CD14-positive monocyte (primary cell): Measurements from ENCODE around the gene DDX17. TPM values are rescaled to one million over a fixed set of nuclear protein-coding genes. Genes with fewer than 3 reads are reported as not detected.

ENCODE experiments used
- DNase-seq, 3 donors: peaks; one replicate each; pipeline ENCODE4 v3.0.0-alpha.2; 2011 to 2022
- H2AFZ ChIP-seq: 2 replicates; pipeline ENCODE4 v1.6.0; 2012; ENCODE audit warnings: mild to moderate bottlenecking, low read depth, low read length, inconsistent platforms; ENCODE audit not compliant: insufficient read depth, poor library complexity, severe bottlenecking
- H3K27ac ChIP-seq, 2 donors: 1 replicate in 1 of 2; 2 replicates in 1 of 2; pipeline ENCODE4 v1.5.1; 2012 to 2013; ENCODE audit warnings: low read length in 2 of 2, control low read depth in 1 of 2, inconsistent platforms in 1 of 2, low read depth in 1 of 2, mild to moderate bottlenecking in 1 of 2
- H3K27me3 ChIP-seq, 2 donors: one replicate each; pipeline versions ENCODE4 v1.6.0 to v1.6.1; 2011 to 2013; ENCODE audit warnings: low read length in 2 of 2; ENCODE audit not compliant: control insufficient read depth in 2 of 2, insufficient read depth in 2 of 2
- H3K36me3 ChIP-seq, 2 donors: replicated peaks in 1 of 2; 1 replicate in 1 of 2; 2 replicates in 1 of 2; pipeline versions ENCODE4 v1.5.1 to v1.6.1; 2012 to 2013; ENCODE audit warnings: low read length in 2 of 2, control low read depth in 1 of 2, inconsistent platforms in 1 of 2, mild to moderate bottlenecking in 1 of 2; ENCODE audit not compliant: insufficient read depth in 2 of 2, control insufficient read depth in 1 of 2
- H3K4me1 ChIP-seq, 2 donors: 1 replicate in 1 of 2; 2 replicates in 1 of 2; pipeline versions ENCODE4 v1.5.1 to v1.6.1; 2012 to 2013; ENCODE audit warnings: low read length in 2 of 2, control low read depth in 1 of 2, inconsistent platforms in 1 of 2, mild to moderate bottlenecking in 1 of 2, moderate library complexity in 1 of 2; ENCODE audit not compliant: insufficient read depth in 2 of 2, control insufficient read depth in 1 of 2
- H3K4me2 ChIP-seq: replicated peaks from 2 replicates; pipeline ENCODE3; 2012; ENCODE audit warnings: low read length, moderate library complexity, mild to moderate bottlenecking; ENCODE audit not compliant: poor library complexity, severe bottlenecking; ENCODE audit errors: extremely low read depth
- H3K4me3 ChIP-seq, 3 experiments: fragments of 200-600 bp in 1 of 3; sonication (generic) in 1 of 3; replicated peaks in 1 of 3; 1 replicate in 2 of 3; 2 replicates in 1 of 3; pipeline ENCODE4 v1.5.1; 2011 to 2013; ENCODE audit warnings: low read length in 3 of 3, mild to moderate bottlenecking in 3 of 3, control low read depth in 2 of 3, low read depth in 2 of 3, inconsistent platforms in 1 of 3, moderate library complexity in 1 of 3
- H3K79me2 ChIP-seq: 2 replicates; pipeline ENCODE4 v1.6.0; 2012; ENCODE audit warnings: mild to moderate bottlenecking, control low read depth, inconsistent platforms, low read length, moderate library complexity; ENCODE audit not compliant: insufficient read depth
- H3K9ac ChIP-seq: 2 replicates; pipeline ENCODE4 v1.6.0; 2017; ENCODE audit warnings: low read length, mild to moderate bottlenecking; ENCODE audit not compliant: insufficient read depth, poor library complexity, severe bottlenecking
- H3K9me3 ChIP-seq, 2 donors: replicated peaks in 1 of 2; 1 replicate in 1 of 2; 2 replicates in 1 of 2; pipeline versions ENCODE4 v1.5.1 to v1.6.1; 2012 to 2013; ENCODE audit warnings: low read length in 2 of 2, control low read depth in 1 of 2; ENCODE audit not compliant: control insufficient read depth in 1 of 2, insufficient read depth in 1 of 2
- H4K20me1 ChIP-seq: 2 replicates; pipeline ENCODE4 v1.6.0; 2012; ENCODE audit warnings: mild to moderate bottlenecking, low read length, control low read depth, moderate library complexity; ENCODE audit not compliant: insufficient read depth
- H3K27ac Mint-ChIP-seq, 7 donors: one replicate each; pipeline ENCODE4 v1.8.0; 2020; ENCODE audit warnings: mild to moderate bottlenecking in 7 of 7, mixed read lengths in 7 of 7, moderate library complexity in 6 of 7, inconsistent platforms in 2 of 7
- H3K27me3 Mint-ChIP-seq, 3 donors: one replicate each; pipeline ENCODE4 v1.8.0; 2021 to 2022; ENCODE audit warnings: low read depth in 3 of 3, mild to moderate bottlenecking in 3 of 3, mixed read lengths in 3 of 3, moderate library complexity in 3 of 3, inconsistent platforms in 1 of 3
- H3K36me3 Mint-ChIP-seq, 2 donors: one replicate each; pipeline ENCODE4 v1.8.0; 2020; ENCODE audit warnings: mixed read lengths in 2 of 2, inconsistent platforms in 1 of 2, mild to moderate bottlenecking in 1 of 2
- H3K4me1 Mint-ChIP-seq: one replicate; pipeline ENCODE4 v1.8.0; 2020; ENCODE audit warnings: mild to moderate bottlenecking, mixed read lengths
- H3K4me3 Mint-ChIP-seq, 2 donors: one replicate each; pipeline ENCODE4 v1.8.0; 2020; ENCODE audit warnings: mild to moderate bottlenecking in 2 of 2, mixed read lengths in 2 of 2, moderate library complexity in 1 of 2
- H3K9me3 Mint-ChIP-seq, 7 donors: one replicate each; pipeline ENCODE4 v1.8.0; 2020 to 2022; ENCODE audit warnings: mixed read lengths in 7 of 7, mild to moderate bottlenecking in 6 of 7, moderate library complexity in 6 of 7, inconsistent platforms in 2 of 7
- WGBS: methylation state at CpG from one replicate; pipeline ENCODE4 v1.1.5; 2013; ENCODE audit warnings: missing lambda C conversion rate; ENCODE audit not compliant: insufficient coverage; 5-methylcytosine and 5-hydroxymethylcytosine counted together
- intact Hi-C, 2 donors: fragments of 100-400 bp; cut with micrococcal nuclease; formaldehyde crosslinking; loops; one replicate each; pipeline versions ENCODE4 v1.15.0 to v1.15.1; 2023
- polyA plus RNA-seq, 3 donors: library from polyadenylated mRNA; depleted of rRNA in 1 of 3; unstranded in 2 of 3; stranded (reverse) in 1 of 3; fragments of 300-500 nt in 2 of 3; fragments of >200 nt in 1 of 3; fragmentation: Illumina TruSeq in 2 of 3; gene quantifications; 1 replicate in 2 of 3; 2 replicates in 1 of 3; pipeline ENCODE4 v1.2.3, GENCODE V29; 2012 to 2021
- TF ChIP-seq, protein P1 (sequence below): fragments of 200-600 bp; IDR thresholded peaks from one replicate; pipeline ENCODE4 v1.8.0; 2022; ENCODE audit warnings: antibody characterized with exemption, mild to moderate bottlenecking

Gene DDX17
- polyA plus RNA-seq, 3 donors = 31.4 to 434 (median 36.3) TPM

DNA sequence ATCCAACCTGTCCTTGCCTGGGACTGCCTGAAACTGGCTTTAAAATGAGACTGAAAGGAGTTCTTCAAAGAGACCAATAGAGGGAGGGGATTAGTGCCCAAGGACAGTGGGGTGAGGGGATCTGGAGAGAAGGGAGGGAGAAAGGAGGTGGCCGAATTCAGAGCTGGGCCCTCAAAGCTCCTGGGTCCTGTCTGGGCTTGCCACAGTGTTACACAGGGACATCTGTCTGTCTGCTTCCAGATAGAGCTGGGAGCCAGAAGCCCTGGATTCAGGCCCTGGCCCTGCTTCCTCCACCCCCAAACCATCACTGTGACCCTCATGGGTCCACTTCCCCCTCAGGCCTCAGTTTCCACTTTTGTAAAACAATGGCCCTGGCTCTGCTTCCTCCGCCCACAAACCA is 54.7 kb downstream of the DDX17 start:
- TF ChIP-seq, protein P1, sequence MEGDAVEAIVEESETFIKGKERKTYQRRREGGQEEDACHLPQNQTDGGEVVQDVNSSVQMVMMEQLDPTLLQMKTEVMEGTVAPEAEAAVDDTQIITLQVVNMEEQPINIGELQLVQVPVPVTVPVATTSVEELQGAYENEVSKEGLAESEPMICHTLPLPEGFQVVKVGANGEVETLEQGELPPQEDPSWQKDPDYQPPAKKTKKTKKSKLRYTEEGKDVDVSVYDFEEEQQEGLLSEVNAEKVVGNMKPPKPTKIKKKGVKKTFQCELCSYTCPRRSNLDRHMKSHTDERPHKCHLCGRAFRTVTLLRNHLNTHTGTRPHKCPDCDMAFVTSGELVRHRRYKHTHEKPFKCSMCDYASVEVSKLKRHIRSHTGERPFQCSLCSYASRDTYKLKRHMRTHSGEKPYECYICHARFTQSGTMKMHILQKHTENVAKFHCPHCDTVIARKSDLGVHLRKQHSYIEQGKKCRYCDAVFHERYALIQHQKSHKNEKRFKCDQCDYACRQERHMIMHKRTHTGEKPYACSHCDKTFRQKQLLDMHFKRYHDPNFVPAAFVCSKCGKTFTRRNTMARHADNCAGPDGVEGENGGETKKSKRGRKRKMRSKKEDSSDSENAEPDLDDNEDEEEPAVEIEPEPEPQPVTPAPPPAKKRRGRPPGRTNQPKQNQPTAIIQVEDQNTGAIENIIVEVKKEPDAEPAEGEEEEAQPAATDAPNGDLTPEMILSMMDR = no peak
- peaks cover 6% of the 10 kb centered on the region for H4K20me1 ChIP-seq
- H3K9ac ChIP-seq = no peak overlapping the region
- DNase-seq = no peak
- peaks cover 3 to 6% of the 10 kb centered on the region in 2 donors for H3K4me1 ChIP-seq
- no peak overlapping the region for H3K27ac ChIP-seq
- Mint-ChIP-seq H3K36me3 (peaks cover 3 to 4% of the 10 kb centered on the region in 2 donors), H3K4me3 (peak overlapping the region in 1 of 2 donors; percentile 52), H3K27me3 (peaks cover 50 to 76% (median 67%) of the 10 kb centered on the region in 3 donors), H3K4me1 (peaks cover 7% of the 10 kb centered on the region), H3K9me3 (peaks cover 0 to 11% (median 7%) of the 10 kb centered on the region in 7 donors), H3K27ac (no peak overlapping the region)
- peaks cover 0 to 17% of the 10 kb centered on the region in 2 donors for H3K9me3 ChIP-seq
- no peak overlapping the region for H3K4me2 ChIP-seq
- WGBS = 100% methylated on average over 2 of the region's 2 CpGs
- intact Hi-C loops = no loop called here
- H3K79me2 ChIP-seq = no peaks in the 10 kb centered on the region
- H3K4me3 ChIP-seq = no peak overlapping the region
- no peak overlapping the region for H2AFZ ChIP-seq
- no peaks in the 10 kb centered on the region for H3K36me3 ChIP-seq
- peaks cover 24 to 62% of the 10 kb centered on the region in 2 donors for H3K27me3 ChIP-seq

GRCh38 chr22:38450234-38450797 is 55.8 kb downstream of the DDX17 start:
- peaks cover 0 to 15% of the 10 kb centered on the region in 2 donors for H3K9me3 ChIP-seq
- peaks cover 19 to 57% of the 10 kb centered on the region in 2 donors for H3K27me3 ChIP-seq
- no peak overlapping the region for H3K9ac ChIP-seq
- no peaks in the 10 kb centered on the region for H3K79me2 ChIP-seq
- Mint-ChIP-seq H3K4me3 (peak overlapping the region in 1 of 2 donors; percentile 41), H3K4me1 (peaks cover 7% of the 10 kb centered on the region), H3K27me3 (peaks cover 46 to 66% (median 62%) of the 10 kb centered on the region in 3 donors), H3K9me3 (peaks cover 0 to 6% (median 4%) of the 10 kb centered on the region in 7 donors), H3K36me3 (peaks cover 2 to 4% of the 10 kb centered on the region in 2 donors), H3K27ac (no peak overlapping the region)
- intact Hi-C loops = no loop called here
- no peak overlapping the region for H2AFZ ChIP-seq
- H3K36me3 ChIP-seq = no peaks in the 10 kb centered on the region
- H3K4me1 ChIP-seq = peaks cover under 1 to 3% of the 10 kb centered on the region in 2 donors
- no peak for DNase-seq
- no peak overlapping the region for H3K4me2 ChIP-seq
- H3K4me3 ChIP-seq = no peak overlapping the region
- peaks cover 6% of the 10 kb centered on the region for H4K20me1 ChIP-seq
- 65% methylated on average over 10 of the region's 11 CpGs for WGBS
- TF ChIP-seq, protein P1 = no peak
- H3K27ac ChIP-seq = no peak overlapping the region
